Measurements from ENCODE around the gene C4orf51. TPM values are rescaled to one million over a fixed set of nuclear protein-coding genes. Genes with fewer than 3 reads are reported as not detected.

The C4orf51 gene
- total RNA-seq, 4 donors from 2014 or later, result not detected

GRCh38 chr4:145720656-145721055, 40.7 kb downstream of the C4orf51 start:
- TF ChIP-seq CTCF (IDR thresholded peaks at IDR 0.05), result no peak
- no peak for ATAC-seq (ENCODE audit: low FRiP score)
- DNase-seq (ENCODE audit: low spot score), result no peak

DNA sequence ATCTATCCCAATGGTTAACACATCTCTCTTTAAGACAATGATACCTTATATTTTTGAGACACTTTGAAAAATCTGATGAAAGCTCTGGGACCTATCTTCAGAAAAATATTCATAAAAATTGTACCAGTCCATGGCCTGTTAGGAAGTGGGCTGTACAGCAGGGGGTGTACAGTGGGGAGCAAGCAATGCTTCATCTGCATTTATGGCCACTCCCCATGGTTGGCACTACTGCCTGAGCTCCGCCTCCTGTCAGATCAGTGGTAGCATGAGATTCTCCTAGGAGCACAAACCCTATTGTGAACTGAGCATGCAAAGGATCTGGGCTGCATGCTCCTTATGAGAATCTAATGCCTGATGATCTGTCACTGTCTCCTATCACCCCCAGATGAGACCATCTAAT, 42.6 kb downstream of the C4orf51 start:
- no peak for ATAC-seq (ENCODE audit: low FRiP score)
- TF ChIP-seq CTCF (IDR thresholded peaks at IDR 0.05), result no peak

DNA sequence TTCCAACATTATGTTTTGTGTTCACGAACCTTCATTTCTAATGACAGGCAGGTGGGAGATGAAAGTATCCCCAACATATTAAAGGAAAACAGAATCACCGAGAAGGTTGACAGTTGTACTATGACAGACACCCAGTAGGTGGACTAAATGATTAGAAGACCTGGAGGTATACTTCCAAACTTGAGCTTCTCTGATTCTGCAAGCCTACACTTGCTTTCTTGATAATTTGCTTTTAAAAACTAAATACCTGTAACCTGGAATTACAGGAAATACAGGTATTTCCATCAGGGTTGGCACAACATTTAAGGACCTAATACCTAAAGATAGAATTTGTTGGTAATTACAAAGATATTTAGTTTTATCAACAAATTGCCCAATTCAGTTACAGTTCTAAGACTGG, 43.4 kb downstream of the C4orf51 start:
- ATAC-seq (ENCODE audit: low FRiP score), result no peak
- no peak for TF ChIP-seq CTCF (IDR thresholded peaks at IDR 0.05)
- no peak for DNase-seq (ENCODE audit: low spot score)

More for the DNA sequence above, 42.6 kb downstream of the C4orf51 start:
- DNase-seq (ENCODE audit: low spot score), result no peak

- DNase-seq (ENCODE audit: low spot score) (no peak), ATAC-seq (ENCODE audit: low FRiP score) (no peak)
- no peak for TF ChIP-seq CTCF (IDR thresholded peaks at IDR 0.05)
These were observed 50.1 kb downstream of the C4orf51 start for GRCh38 chr4:145730026-145730425.

DNA sequence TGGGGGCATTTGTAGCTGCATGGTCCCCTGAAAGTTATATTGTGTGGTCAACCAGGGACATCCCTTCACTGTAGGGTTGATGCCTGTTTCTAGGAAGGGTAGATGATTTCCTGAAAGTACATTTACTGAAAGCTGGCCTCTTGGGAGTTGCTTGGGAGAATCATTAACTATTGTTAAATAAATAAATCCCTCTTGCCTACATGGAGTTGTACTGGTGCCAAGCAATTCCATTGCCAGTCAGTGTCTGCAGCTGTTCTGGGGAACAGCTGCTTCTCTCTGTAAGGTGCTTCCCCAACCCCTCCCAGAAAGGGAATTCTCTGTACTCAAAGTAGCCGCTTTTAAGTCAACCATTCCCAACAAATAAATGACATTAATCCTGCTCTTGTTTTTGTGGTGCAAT, 51.1 kb downstream of the C4orf51 start:
- ATAC-seq (ENCODE audit: low FRiP score), result no peak
- no peak for DNase-seq (ENCODE audit: low spot score)
- TF ChIP-seq CTCF (IDR thresholded peaks at IDR 0.05), result no peak

- TF ChIP-seq CTCF (IDR thresholded peaks at IDR 0.05), result no peak
- ATAC-seq (ENCODE audit: low FRiP score), result no peak
- no peak for DNase-seq (ENCODE audit: low spot score)
These were observed 52.3 kb downstream of the C4orf51 start for GRCh38 chr4:145732001-145732815.
